ENCODE results near the gene C10orf90. TPM values are rescaled to one million over a fixed set of nuclear protein-coding genes. Genes with fewer than 3 reads are reported as not detected.

C10orf90 gene
- total RNA-seq, 1 experiment from 2014 or later: not detected

DNA sequence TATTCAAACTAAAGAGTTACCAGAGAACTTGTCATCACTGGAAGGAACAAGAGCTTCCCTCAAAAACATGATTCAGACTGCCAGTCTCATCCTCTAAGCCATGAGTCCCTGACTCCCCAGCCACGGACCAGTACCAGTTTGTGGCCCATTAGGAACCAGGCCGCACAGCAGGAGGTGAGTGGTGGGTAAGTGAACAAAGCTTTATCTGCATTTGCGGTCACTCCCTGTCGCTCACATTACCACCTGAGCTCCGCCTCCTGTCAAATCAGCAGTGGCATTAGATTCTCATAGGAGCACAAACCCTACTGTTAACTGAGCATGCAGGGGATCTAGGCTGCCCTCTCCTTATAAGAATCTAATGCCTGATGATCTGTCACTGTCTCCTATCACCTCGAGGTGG is 42.2 kb upstream of the C10orf90 start:
- Histone ChIP-seq H3K27ac (ENCODE audit: insufficient read length, low read depth, low read length) (no peak overlapping the region), H3K4ac (ENCODE audit: low read depth, low read length) (no peak overlapping the region), H3K27me3 (ENCODE audit: insufficient read depth, low read length) (no peaks in the 10 kb centered on the region), H2AFZ (ENCODE audit: low read length) (no peak overlapping the region), H3K23me2 (ENCODE audit: insufficient read length, low read depth, low read length, poor library complexity, severe bottlenecking) (no peaks in the 10 kb centered on the region), H3K9me3 (ENCODE audit: control insufficient read depth, low read depth, low read length) (no peaks in the 10 kb centered on the region), H3K9ac (ENCODE audit: extremely low read depth, insufficient read length, low read length) (no peak overlapping the region), H4K91ac (ENCODE audit: insufficient read length, low read depth, low read length) (no peak overlapping the region), H2BK120ac (ENCODE audit: low read depth, low read length, poor library complexity, severe bottlenecking) (no peak overlapping the region), H3K56ac (ENCODE audit: insufficient read length, low read depth, low read length) (no peak overlapping the region), H2BK12ac (ENCODE audit: insufficient read length, low read depth, low read length) (no peak overlapping the region), H2AK5ac (ENCODE audit: insufficient read length, low read length) (no peak overlapping the region), H4K5ac (ENCODE audit: insufficient read length, low read depth, low read length) (no peak overlapping the region), H3K18ac (ENCODE audit: insufficient read length, low read depth, low read length) (no peak overlapping the region), H2BK20ac (ENCODE audit: low read depth, low read length, poor library complexity, severe bottlenecking) (no peak overlapping the region), H3K14ac (ENCODE audit: insufficient read depth, low read length) (no peak overlapping the region), H3K23ac (ENCODE audit: insufficient read length, low read depth, low read length) (no peak overlapping the region), H3K4me1 (ENCODE audit: insufficient read depth, low read length) (no peaks in the 10 kb centered on the region), H3K79me1 (ENCODE audit: insufficient read depth, low read depth, low read length, poor library complexity, severe bottlenecking) (no peaks in the 10 kb centered on the region), H4K8ac (replicated peaks; ENCODE audit: insufficient read length, low read depth, low read length) (no peak overlapping the region), H2BK15ac (ENCODE audit: low read depth, low read length) (no peak overlapping the region), H3K4me2 (ENCODE audit: insufficient read depth, insufficient read length, low read length) (no peak overlapping the region), H2BK5ac (ENCODE audit: insufficient read length, low read length) (no peak overlapping the region), H3K79me2 (ENCODE audit: insufficient read depth, low read length) (no peaks in the 10 kb centered on the region), H3T11ph (ENCODE audit: low read length) (no peak overlapping the region), H4K20me1 (ENCODE audit: control insufficient read depth, insufficient read depth, insufficient read length) (no peaks in the 10 kb centered on the region)
- H3K27ac Mint-ChIP-seq: no peak overlapping the region
- peaks cover 0 to 8% (median 6%) of the 10 kb centered on the region in 3 experiments; a peak in 4 of 7 replicates for H3K36me3 Mint-ChIP-seq (ENCODE audit: insufficient read depth in 1 of 3, low read depth in 3 of 3)
- peaks cover 3 to 8% of the 10 kb centered on the region in 2 experiments; a peak in 3 of 4 replicates for H3K4me1 Mint-ChIP-seq
- DNase-seq: no peak
- no peak overlapping the region for H3K4me3 Mint-ChIP-seq
- peaks cover 9 to 20% of the 10 kb centered on the region in 2 experiments for H3K9me3 Mint-ChIP-seq
- no CpG with 5 or more reads among the region's 6 CpGs for WGBS (ENCODE audit: extremely low coverage, insufficient read length, low lambda C conversion rate)
- peaks cover 3% of the 10 kb centered on the region; the same call in 1 of the 2 replicates for H3K27me3 Mint-ChIP-seq (ENCODE audit: low read depth)
- TF ChIP-seq, protein P1, sequence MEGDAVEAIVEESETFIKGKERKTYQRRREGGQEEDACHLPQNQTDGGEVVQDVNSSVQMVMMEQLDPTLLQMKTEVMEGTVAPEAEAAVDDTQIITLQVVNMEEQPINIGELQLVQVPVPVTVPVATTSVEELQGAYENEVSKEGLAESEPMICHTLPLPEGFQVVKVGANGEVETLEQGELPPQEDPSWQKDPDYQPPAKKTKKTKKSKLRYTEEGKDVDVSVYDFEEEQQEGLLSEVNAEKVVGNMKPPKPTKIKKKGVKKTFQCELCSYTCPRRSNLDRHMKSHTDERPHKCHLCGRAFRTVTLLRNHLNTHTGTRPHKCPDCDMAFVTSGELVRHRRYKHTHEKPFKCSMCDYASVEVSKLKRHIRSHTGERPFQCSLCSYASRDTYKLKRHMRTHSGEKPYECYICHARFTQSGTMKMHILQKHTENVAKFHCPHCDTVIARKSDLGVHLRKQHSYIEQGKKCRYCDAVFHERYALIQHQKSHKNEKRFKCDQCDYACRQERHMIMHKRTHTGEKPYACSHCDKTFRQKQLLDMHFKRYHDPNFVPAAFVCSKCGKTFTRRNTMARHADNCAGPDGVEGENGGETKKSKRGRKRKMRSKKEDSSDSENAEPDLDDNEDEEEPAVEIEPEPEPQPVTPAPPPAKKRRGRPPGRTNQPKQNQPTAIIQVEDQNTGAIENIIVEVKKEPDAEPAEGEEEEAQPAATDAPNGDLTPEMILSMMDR (conservative IDR thresholded peaks at IDR 0.05): no peak

Data from H9 (cell line).